Raji (cell line): ENCODE measurements around the gene CHPF.

ENCODE experiments used
- POLR2A ChIP-seq: IDR thresholded peaks from 2 replicates; pipeline ENCODE4 v1.6.1; 2011; ENCODE audit warnings: low read depth, low read length, control low read depth; ENCODE audit not compliant: insufficient read depth

CHPF gene

DNA sequence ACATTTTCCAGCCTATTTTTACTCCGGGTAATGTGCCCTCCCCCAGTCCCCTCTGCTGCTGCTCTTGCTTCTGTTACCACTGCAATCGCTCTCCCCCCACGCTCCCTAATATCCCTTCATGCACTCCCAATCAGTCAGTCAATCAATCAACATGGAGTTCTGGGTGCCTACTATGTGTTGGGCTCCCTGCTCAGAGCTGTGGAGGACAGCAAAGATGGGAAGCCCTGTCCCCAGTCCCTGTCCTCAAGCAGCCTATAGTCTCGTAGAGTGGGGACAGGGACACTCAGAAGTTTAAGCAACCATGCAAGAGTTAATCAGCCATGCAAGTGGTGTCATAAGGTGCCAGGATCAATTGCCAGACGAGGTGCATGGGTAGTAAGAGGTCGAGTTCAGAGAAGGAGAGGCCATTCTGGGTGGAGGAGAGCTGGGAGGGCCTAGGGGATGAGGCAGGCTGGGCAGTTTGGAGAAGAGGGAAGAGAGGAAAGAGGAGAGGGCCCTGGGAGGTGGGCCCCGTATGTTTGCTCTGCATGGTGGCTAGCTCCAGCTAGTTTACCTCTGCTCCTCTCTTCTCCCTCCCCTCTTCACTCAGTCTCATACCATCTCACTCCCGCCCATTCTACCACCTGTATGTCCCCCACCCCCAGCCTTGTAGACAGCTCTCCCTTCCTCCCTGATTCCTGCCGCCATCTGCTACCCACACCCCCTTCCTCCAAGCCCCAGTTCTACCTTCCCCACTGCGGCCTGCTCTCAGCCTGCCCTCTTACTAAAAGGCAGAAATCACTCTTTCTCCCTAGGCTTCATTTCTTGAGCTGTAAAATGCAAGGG is 25.4 kb downstream of the CHPF start:
- no peak for TF ChIP-seq POLR2A

GRCh38 chr2:219516888-219517287 is 26.7 kb downstream of the CHPF start:
- no peak for TF ChIP-seq POLR2A

GRCh38 chr2:219515874-219516629 is 27.6 kb downstream of the CHPF start:
- TF ChIP-seq POLR2A, result no peak

DNA sequence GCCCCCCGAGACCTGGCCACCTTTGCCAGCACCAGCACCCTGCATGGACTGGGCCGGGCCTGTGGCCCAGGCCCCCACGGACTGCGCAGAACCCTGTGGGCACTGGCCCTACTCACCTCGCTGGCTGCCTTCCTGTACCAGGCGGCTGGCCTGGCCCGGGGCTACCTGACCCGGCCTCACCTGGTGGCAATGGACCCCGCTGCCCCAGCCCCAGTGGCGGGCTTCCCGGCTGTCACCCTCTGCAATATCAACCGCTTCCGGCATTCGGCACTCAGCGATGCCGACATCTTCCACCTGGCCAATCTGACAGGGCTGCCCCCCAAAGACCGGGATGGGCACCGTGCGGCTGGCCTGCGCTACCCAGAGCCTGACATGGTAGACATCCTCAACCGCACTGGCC is 28.8 kb downstream of the CHPF start:
- TF ChIP-seq POLR2A, result no peak

- no peak for TF ChIP-seq POLR2A
These were observed 29.3 kb downstream of the CHPF start, which contains the start of gene ASIC4 for GRCh38 chr2:219514196-219514761. Gene ASIC4 (plus strand): TSS chr2:219514482. CDS start chr2:219514725, 243 bp downstream.

DNA sequence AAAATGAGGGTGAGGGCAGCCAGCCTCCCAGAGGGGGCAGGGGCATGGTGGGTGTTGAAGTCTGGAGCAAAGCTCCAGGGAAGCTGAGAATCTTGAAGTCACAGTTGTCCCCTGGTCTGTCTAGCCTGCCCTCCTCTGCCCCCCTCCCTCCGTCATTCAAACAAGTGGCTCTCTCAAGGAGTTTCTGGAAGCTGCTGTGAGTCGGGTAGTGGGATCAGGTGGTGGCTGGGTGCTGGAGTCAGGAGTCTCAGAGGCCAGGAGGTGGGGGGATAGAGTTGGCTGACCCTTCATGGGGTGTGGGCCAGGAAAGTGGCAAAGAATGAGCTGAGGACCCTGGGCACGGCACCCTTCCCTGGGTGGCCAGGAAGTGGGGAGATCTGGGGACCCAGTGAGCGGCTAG is 29.8 kb downstream of the CHPF start:
- TF ChIP-seq POLR2A, result no peak

- TF ChIP-seq POLR2A, result no peak
These were observed 30.9 kb downstream of the CHPF start for GRCh38 chr2:219512524-219513216.

GRCh38 chr2:219511547-219512325 is 31.9 kb downstream of the CHPF start:
- TF ChIP-seq POLR2A, result no peak

DNA sequence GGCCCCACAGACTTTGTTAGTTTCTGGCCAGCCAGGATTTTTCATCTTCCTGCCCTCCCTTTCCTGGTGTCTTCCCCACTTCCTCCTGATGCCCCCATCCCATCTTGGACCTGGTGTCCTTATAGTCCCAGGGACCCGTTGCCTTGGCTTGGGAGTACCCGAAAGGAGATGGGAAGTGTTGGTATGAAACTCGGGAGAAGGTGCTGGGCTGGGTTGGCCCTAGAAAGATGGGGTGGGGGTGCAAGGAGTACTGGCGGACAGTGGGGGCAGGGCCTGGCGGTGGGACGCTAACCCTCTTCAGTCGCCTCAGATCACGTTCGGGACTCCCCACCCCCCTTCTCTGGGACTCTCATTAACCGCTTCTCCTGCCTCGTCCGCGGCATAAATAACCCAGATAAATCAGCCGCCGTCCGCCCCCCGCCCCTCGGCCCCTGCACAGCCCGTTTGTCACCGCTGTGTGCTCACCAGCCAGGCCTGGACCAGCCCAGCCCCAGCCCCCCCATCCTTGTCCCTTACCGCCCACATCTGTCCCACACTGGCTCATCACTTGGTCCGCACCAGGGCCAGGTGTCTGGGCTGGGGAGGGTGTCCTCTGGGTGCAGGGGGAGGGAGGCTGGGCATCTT is 33.0 kb downstream of the CHPF start:
- TF ChIP-seq POLR2A, result no peak

DNA sequence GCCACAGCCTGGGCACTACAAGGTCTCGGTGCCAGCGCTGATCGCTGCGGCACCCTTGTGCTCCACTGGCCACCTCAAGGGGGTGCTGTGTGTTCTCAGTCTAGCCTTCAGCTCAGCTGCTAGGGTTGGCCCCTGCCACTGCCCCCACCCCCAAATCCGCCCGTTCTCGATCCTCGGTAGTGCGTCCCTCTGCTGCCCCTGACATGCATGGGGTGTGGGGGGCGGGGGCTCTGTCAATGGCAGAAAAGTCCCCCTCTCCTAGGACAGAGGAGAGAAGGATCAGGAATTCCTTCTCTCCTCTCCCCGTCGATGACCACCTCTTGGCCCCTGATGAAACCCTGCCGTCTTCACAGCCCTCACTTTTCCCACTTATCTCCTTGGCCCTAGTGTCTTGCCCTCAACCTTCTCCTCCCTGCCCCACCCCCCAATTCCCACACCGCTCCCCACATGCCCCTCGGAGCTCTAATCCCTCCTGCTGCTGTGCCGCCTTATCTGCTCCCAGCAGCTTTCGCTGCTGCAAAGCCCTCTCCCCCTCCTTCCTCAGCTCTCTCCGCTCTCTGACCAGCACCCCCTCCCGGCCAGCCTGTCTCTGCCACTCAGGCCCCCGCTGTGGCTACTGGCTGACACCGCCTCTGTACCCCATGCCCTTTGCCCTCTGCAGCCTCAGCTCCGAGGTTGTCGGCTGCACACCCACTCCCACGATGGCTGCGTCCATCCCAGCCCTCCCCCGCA is 33.7 kb downstream of the CHPF start:
- TF ChIP-seq POLR2A, result no peak

- no peak for TF ChIP-seq POLR2A
These were observed 34.4 kb downstream of the CHPF start for GRCh38 chr2:219508971-219509779.

DNA sequence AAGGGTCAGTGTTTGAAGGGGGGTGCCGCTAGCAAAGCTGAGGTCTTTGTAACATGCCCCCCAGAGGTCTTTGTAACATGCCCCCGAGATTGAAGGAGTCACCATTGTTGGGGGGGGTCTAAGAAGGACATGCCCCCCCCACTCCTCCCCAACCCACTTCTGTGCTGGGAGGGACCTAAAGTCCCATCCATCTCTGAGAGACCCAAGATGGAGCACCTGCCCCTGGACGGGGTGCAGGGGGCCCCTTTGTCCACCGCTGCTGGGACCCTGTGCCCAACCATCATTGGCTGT is 35.2 kb downstream of the CHPF start:
- TF ChIP-seq POLR2A, result no peak

DNA sequence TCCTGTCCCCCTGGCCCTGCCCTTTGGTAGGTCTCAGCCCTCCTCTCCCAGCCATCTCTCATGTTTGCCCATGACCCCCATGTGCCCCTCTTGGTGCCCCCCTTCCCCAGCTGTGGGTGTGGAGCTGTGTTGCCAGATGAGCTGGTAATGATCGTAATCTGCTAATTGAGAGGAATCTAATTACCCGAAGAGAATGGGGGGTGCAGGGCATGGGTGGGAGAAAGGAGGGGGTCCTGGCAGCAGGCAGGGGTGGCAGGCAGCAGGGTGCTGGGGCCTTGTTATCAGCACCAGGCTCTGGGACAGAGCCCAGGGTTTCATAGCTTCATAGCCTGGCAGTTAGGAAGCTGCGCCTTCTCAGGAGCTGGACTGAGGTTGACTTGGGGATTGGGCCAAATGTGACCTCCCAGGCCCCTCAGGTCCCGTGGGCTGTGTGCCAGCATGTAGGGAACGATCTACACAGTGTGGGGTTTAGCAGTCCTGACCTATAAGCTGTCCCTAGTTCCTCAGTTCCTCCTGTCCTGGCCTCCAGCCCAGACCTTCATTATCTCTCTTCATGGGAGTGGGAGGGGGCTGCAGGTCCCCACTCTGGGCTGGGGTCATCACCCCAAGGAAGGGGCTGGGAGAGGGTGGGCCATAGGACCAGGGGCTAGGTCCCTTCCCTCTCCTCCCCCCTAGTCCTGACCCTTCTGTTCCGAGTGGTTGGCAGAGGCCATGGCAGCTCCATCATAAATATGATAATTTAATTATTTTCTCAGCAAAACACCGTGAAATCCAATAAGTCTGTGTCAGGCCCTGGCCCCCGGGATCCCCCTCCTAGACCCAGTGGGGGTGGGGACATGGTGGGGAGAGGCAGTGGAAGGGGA is 35.8 kb downstream of the CHPF start:
- no peak for TF ChIP-seq POLR2A
